Mesendoderm (in vitro differentiated cells): ENCODE measurements around the gene SGSM1.

Experiments used
- DNase-seq: peaks from one replicate; pipeline ENCODE4 v3.0.0; 2013
- H2AK5ac ChIP-seq: 2 replicates; pipeline ENCODE4 v1.6.1; 2013; ENCODE audit warnings: low read length, inconsistent platforms
- H2BK120ac ChIP-seq: 2 replicates; pipeline ENCODE4 v1.6.1; 2013; ENCODE audit warnings: low read depth, mild to moderate bottlenecking, low read length, moderate library complexity, mixed read lengths
- H2BK15ac ChIP-seq: replicated peaks from 2 replicates; pipeline ENCODE4 v1.6.1; 2013; ENCODE audit warnings: low read depth, mild to moderate bottlenecking, moderate library complexity
- H2BK5ac ChIP-seq: 2 replicates; pipeline ENCODE4 v1.6.1; 2013; ENCODE audit warnings: low read length, inconsistent platforms
- H3K18ac ChIP-seq: 2 replicates; pipeline ENCODE4 v1.6.1; 2013; ENCODE audit warnings: mild to moderate bottlenecking, low read length, mixed read lengths
- H3K23ac ChIP-seq: one replicate; pipeline ENCODE4 v1.6.1; 2013; ENCODE audit warnings: low read length
- H3K27ac ChIP-seq: 2 replicates; pipeline ENCODE4 v1.5.1; 2013; ENCODE audit warnings: low read depth, mild to moderate bottlenecking, inconsistent platforms, low read length, moderate library complexity
- H3K27me3 ChIP-seq: 2 replicates; pipeline ENCODE4 v1.6.1; 2013; ENCODE audit warnings: low read length, control low read depth, mild to moderate bottlenecking, inconsistent platforms; ENCODE audit not compliant: insufficient read depth, poor library complexity
- H3K36me3 ChIP-seq: 2 replicates; pipeline ENCODE4 v1.6.1; 2013; ENCODE audit warnings: low read length, inconsistent platforms; ENCODE audit not compliant: control insufficient read depth, insufficient read depth
- H3K4ac ChIP-seq: one replicate; pipeline ENCODE4 v1.6.1; 2013; ENCODE audit warnings: low read depth, mild to moderate bottlenecking, low read length, moderate library complexity
- H3K4me1 ChIP-seq: 2 replicates; pipeline ENCODE4 v1.6.1; 2013; ENCODE audit warnings: low read depth, low read length, inconsistent platforms; ENCODE audit not compliant: control insufficient read depth
- H3K4me2 ChIP-seq: 2 replicates; pipeline ENCODE4 v1.6.1; 2013; ENCODE audit warnings: low read length
- H3K4me3 ChIP-seq: 2 replicates; pipeline ENCODE4 v1.5.1; 2013; ENCODE audit warnings: mild to moderate bottlenecking, low read length
- H3K56ac ChIP-seq: one replicate; pipeline ENCODE4 v1.6.1; 2013; ENCODE audit warnings: low read length
- H3K79me1 ChIP-seq: 2 replicates; pipeline ENCODE4 v1.6.1; 2013; ENCODE audit warnings: low read length, inconsistent platforms
- H3K79me2 ChIP-seq: 2 replicates; pipeline ENCODE4 v1.6.1; 2013; ENCODE audit warnings: mild to moderate bottlenecking, low read length; ENCODE audit not compliant: control insufficient read depth, insufficient read depth
- H3K9ac ChIP-seq: 2 replicates; pipeline ENCODE4 v1.6.1; 2013; ENCODE audit warnings: low read length, inconsistent platforms
- H4K5ac ChIP-seq: one replicate; pipeline ENCODE4 v1.6.1; 2013; ENCODE audit warnings: low read length
- H4K8ac ChIP-seq: one replicate; pipeline ENCODE4 v1.6.1; 2013; ENCODE audit warnings: low read depth, mild to moderate bottlenecking, control low read depth, low read length, moderate library complexity
- WGBS: extraction: QIAGEN DNeasy Blood & Tissue Kit; methylation state at CpG from one replicate; pipeline ENCODE4 v1.1.7; 2013; ENCODE audit warnings: low lambda C conversion rate, missing lambda C conversion rate; ENCODE audit not compliant: insufficient coverage; ENCODE audit errors: extremely low coverage; 5-methylcytosine and 5-hydroxymethylcytosine counted together

Gene SGSM1

GRCh38 chr22:24926849-24927579, 121.0 kb downstream of the SGSM1 start:
- Histone ChIP-seq H3K27ac (no peak overlapping the region), H3K36me3 (no peaks in the 10 kb centered on the region), H4K5ac (no peak overlapping the region), H3K4me3 (no peak overlapping the region), H4K8ac (no peak overlapping the region), H3K4me2 (no peak overlapping the region), H3K9ac (no peak overlapping the region), H2BK15ac (no peak overlapping the region), H3K23ac (no peak overlapping the region), H3K79me2 (no peaks in the 10 kb centered on the region), H3K56ac (no peak overlapping the region), H3K79me1 (no peaks in the 10 kb centered on the region), H3K18ac (no peak overlapping the region), H2BK120ac (no peak overlapping the region), H3K4ac (no peak overlapping the region), H2AK5ac (no peak overlapping the region), H2BK5ac (no peak overlapping the region), H3K4me1 (peaks cover 1% of the 10 kb centered on the region), H3K27me3 (no peaks in the 10 kb centered on the region)
- no CpG with 5 or more reads among the region's 1 CpG for WGBS
- no peak for DNase-seq

GRCh38 chr22:24928322-24928721, 122.3 kb downstream of the SGSM1 start:
- no peak for DNase-seq
- H2AK5ac ChIP-seq, result no peak overlapping the region
- no peak overlapping the region for H3K27ac ChIP-seq
- no peaks in the 10 kb centered on the region for H3K79me1 ChIP-seq
- no peaks in the 10 kb centered on the region for H3K79me2 ChIP-seq
- H3K9ac ChIP-seq, result no peak overlapping the region
- WGBS, result no CpG with 5 or more reads among the region's 7 CpGs
- peaks cover 1% of the 10 kb centered on the region for H3K4me1 ChIP-seq
- no peak overlapping the region for H3K4me3 ChIP-seq
- no peak overlapping the region for H3K56ac ChIP-seq
- no peak overlapping the region for H4K5ac ChIP-seq
- no peak overlapping the region for H4K8ac ChIP-seq
- no peaks in the 10 kb centered on the region for H3K27me3 ChIP-seq
- H3K4me2 ChIP-seq, result no peak overlapping the region
- H3K36me3 ChIP-seq, result no peaks in the 10 kb centered on the region
- no peak overlapping the region for H2BK15ac ChIP-seq
- no peak overlapping the region for H2BK120ac ChIP-seq
- H3K4ac ChIP-seq, result no peak overlapping the region
- no peak overlapping the region for H2BK5ac ChIP-seq
- H3K23ac ChIP-seq, result no peak overlapping the region
- no peak overlapping the region for H3K18ac ChIP-seq

GRCh38 chr22:24930678-24931077, 124.7 kb downstream of the SGSM1 start:
- no peaks in the 10 kb centered on the region for H3K36me3 ChIP-seq
- no CpG with 5 or more reads among the region's 3 CpGs for WGBS
- H2BK15ac ChIP-seq, result no peak overlapping the region
- H3K4me1 ChIP-seq, result peaks cover 1% of the 10 kb centered on the region
- H2BK5ac ChIP-seq, result no peak overlapping the region
- H2AK5ac ChIP-seq, result no peak overlapping the region
- no peak overlapping the region for H3K18ac ChIP-seq
- no peak overlapping the region for H3K23ac ChIP-seq
- no peak overlapping the region for H3K56ac ChIP-seq
- H3K27ac ChIP-seq, result no peak overlapping the region
- H2BK120ac ChIP-seq, result no peak overlapping the region
- H3K4ac ChIP-seq, result no peak overlapping the region
- no peak overlapping the region for H3K4me2 ChIP-seq
- no peak overlapping the region for H3K4me3 ChIP-seq
- H3K27me3 ChIP-seq, result no peaks in the 10 kb centered on the region
- no peaks in the 10 kb centered on the region for H3K79me2 ChIP-seq
- peak; percentile 90 for DNase-seq
- no peak overlapping the region for H3K9ac ChIP-seq
- no peak overlapping the region for H4K5ac ChIP-seq
- H3K79me1 ChIP-seq, result no peaks in the 10 kb centered on the region
- no peak overlapping the region for H4K8ac ChIP-seq

GRCh38 chr22:24935771-24936483, 129.9 kb downstream of the SGSM1 start:
- Histone ChIP-seq H3K27me3 (no peaks in the 10 kb centered on the region), H3K36me3 (no peaks in the 10 kb centered on the region), H3K4me1 (no peaks in the 10 kb centered on the region), H2BK15ac (no peak overlapping the region), H3K4ac (no peak overlapping the region), H3K4me2 (no peak overlapping the region), H3K56ac (no peak overlapping the region), H3K23ac (no peak overlapping the region), H4K5ac (no peak overlapping the region), H3K9ac (no peak overlapping the region), H3K27ac (no peak overlapping the region), H2AK5ac (no peak overlapping the region), H3K79me2 (no peaks in the 10 kb centered on the region), H3K18ac (no peak overlapping the region), H3K4me3 (no peak overlapping the region), H2BK120ac (no peak overlapping the region), H2BK5ac (no peak overlapping the region), H3K79me1 (no peaks in the 10 kb centered on the region), H4K8ac (no peak overlapping the region)
- DNase-seq, result no peak

GRCh38 chr22:24937114-24937513, 131.1 kb downstream of the SGSM1 start:
- no peak overlapping the region for H3K4me2 ChIP-seq
- H2BK5ac ChIP-seq, result no peak overlapping the region
- H2BK15ac ChIP-seq, result no peak overlapping the region
- no peak overlapping the region for H3K56ac ChIP-seq
- no peak overlapping the region for H3K4me3 ChIP-seq
- no peaks in the 10 kb centered on the region for H3K27me3 ChIP-seq
- H2AK5ac ChIP-seq, result no peak overlapping the region
- no peak overlapping the region for H3K23ac ChIP-seq
- H4K8ac ChIP-seq, result no peak overlapping the region
- H3K4ac ChIP-seq, result no peak overlapping the region
- DNase-seq, result peak; percentile 71
- no CpG with 5 or more reads among the region's 2 CpGs for WGBS
- H3K79me1 ChIP-seq, result no peaks in the 10 kb centered on the region
- no peaks in the 10 kb centered on the region for H3K36me3 ChIP-seq
- H3K27ac ChIP-seq, result no peak overlapping the region
- no peaks in the 10 kb centered on the region for H3K4me1 ChIP-seq
- H3K18ac ChIP-seq, result no peak overlapping the region
- no peaks in the 10 kb centered on the region for H3K79me2 ChIP-seq
- H3K9ac ChIP-seq, result no peak overlapping the region
- no peak overlapping the region for H4K5ac ChIP-seq
- no peak overlapping the region for H2BK120ac ChIP-seq
